Thoracic aorta (tissue), 2 donors: ENCODE data around the gene LPA. TPM values are rescaled to one million over a fixed set of nuclear protein-coding genes. Genes with fewer than 3 reads are reported as not detected.
"Not testable (repeated sequence)": the region's sequence is repeated elsewhere in the genome, so short reads cannot be mapped to it uniquely, and the experiment has no call there.

Experiments used
- ATAC-seq: fragments of 150-250 bp; one replicate; pipeline ENCODE4 v1.8.0; 2017; ENCODE audit warnings: low read depth; ENCODE audit not compliant: insufficient number of reproducible peaks, low FRiP score
- DNase-seq: peaks from one replicate; pipeline ENCODE4 v3.0.0-alpha.2; 2020; ENCODE audit warnings: low spot score
- H3K27ac ChIP-seq, 2 donors: fragments of 200-600 bp; sonication (generic); 1 replicate in 1 of 2; 2 replicates in 1 of 2; pipeline ENCODE4 v1.5.1; 2016; ENCODE audit warnings: mild to moderate bottlenecking in 2 of 2, moderate library complexity in 2 of 2
- H3K27me3 ChIP-seq: fragments of 200-600 bp; sonication (generic); replicated peaks from 2 replicates; pipeline ENCODE4 v1.6.0; 2016; ENCODE audit warnings: mild to moderate bottlenecking; ENCODE audit not compliant: insufficient read depth
- H3K36me3 ChIP-seq: fragments of 200-600 bp; sonication (generic); one replicate; pipeline ENCODE4 v1.5.1; 2016
- H3K4me1 ChIP-seq, 2 donors: fragments of 200-600 bp; sonication (generic); 1 replicate in 1 of 2; 2 replicates in 1 of 2; pipeline versions ENCODE4 v1.5.1 to v1.6.0; 2016; ENCODE audit warnings: low read depth in 2 of 2, mild to moderate bottlenecking in 1 of 2; ENCODE audit not compliant: control insufficient read depth in 1 of 2
- H3K4me3 ChIP-seq: fragments of 200-600 bp; sonication (generic); 2 replicates; pipeline ENCODE4 v1.5.1; 2016; ENCODE audit warnings: mild to moderate bottlenecking
- H3K9me3 ChIP-seq: fragments of 200-600 bp; sonication (generic); 2 replicates; pipeline ENCODE4 v1.5.1; 2016
- CTCF ChIP-seq: fragments of 200-600 bp; sonication (generic); IDR thresholded peaks from one replicate; pipeline ENCODE4 v1.5.1; 2019; ENCODE audit warnings: antibody characterized with exemption
- total RNA-seq, 2 donors: library from RNA; depleted of rRNA; stranded (reverse); fragments of >200 nt; gene quantifications; one replicate each; pipeline versions ENCODE4 v1.1.0 to v1.2.3, GENCODE V29; 2016

Gene LPA
- total RNA-seq = not detected

GRCh38 chr6:160664198-160664597, at the start of gene LPA:
TSS of gene LPA (minus strand) at chr6:160664275. CDS start at chr6:160664214, 61 bp downstream.
- not testable (repeated sequence) for ATAC-seq, H3K36me3 ChIP-seq, DNase-seq, H3K9me3 ChIP-seq, H3K4me1 ChIP-seq, H3K4me3 ChIP-seq, H3K27me3 ChIP-seq, H3K27ac ChIP-seq

GRCh38 chr6:160708993-160709392, 44.9 kb upstream of the LPA start:
- not testable (repeated sequence) for H3K4me1 ChIP-seq, H3K4me3 ChIP-seq, DNase-seq, H3K27me3 ChIP-seq, H3K9me3 ChIP-seq, H3K36me3 ChIP-seq, H3K27ac ChIP-seq, ATAC-seq

- H3K27me3 ChIP-seq, DNase-seq, H3K4me1 ChIP-seq, H3K4me3 ChIP-seq, H3K27ac ChIP-seq, ATAC-seq, H3K9me3 ChIP-seq, H3K36me3 ChIP-seq: not testable (repeated sequence)
These were observed 40.6 kb upstream of the LPA start for GRCh38 chr6:160704688-160705087.

GRCh38 chr6:160701918-160702680, 38.0 kb upstream of the LPA start, which contains the start of gene PLG:
TSS of gene PLG (plus strand) at chr6:160702244. CDS start at chr6:160702305, 61 bp downstream.
- ATAC-seq, H3K4me3 ChIP-seq, H3K4me1 ChIP-seq, H3K27ac ChIP-seq, DNase-seq, H3K36me3 ChIP-seq, H3K9me3 ChIP-seq, H3K27me3 ChIP-seq: not testable (repeated sequence)

GRCh38 chr6:160697826-160698225, 33.8 kb upstream of the LPA start:
- no peak overlapping the region for H3K27ac ChIP-seq

GRCh38 chr6:160696884-160697283, 32.8 kb upstream of the LPA start:
- H3K27me3 ChIP-seq, H3K4me3 ChIP-seq, ATAC-seq, H3K9me3 ChIP-seq, H3K27ac ChIP-seq, H3K4me1 ChIP-seq, H3K36me3 ChIP-seq, DNase-seq: not testable (repeated sequence)

More at GRCh38 chr6:160697826-160698225, 33.8 kb upstream of the LPA start:
- Histone ChIP-seq H3K4me1 (no peaks in the 10 kb centered on the region), H3K36me3 (no peaks in the 10 kb centered on the region), H3K27me3 (no peaks in the 10 kb centered on the region), H3K9me3 (no peaks in the 10 kb centered on the region), H3K4me3 (no peak overlapping the region)
- ATAC-seq (no peak), DNase-seq (no peak)
- no peak for TF ChIP-seq CTCF

- not testable (repeated sequence) for H3K36me3 ChIP-seq, H3K9me3 ChIP-seq, DNase-seq, H3K4me3 ChIP-seq, H3K27me3 ChIP-seq, ATAC-seq, H3K27ac ChIP-seq, H3K4me1 ChIP-seq
These were observed 31.5 kb upstream of the LPA start for GRCh38 chr6:160695622-160696021.

GRCh38 chr6:160695025-160695424, 30.9 kb upstream of the LPA start:
- not testable (repeated sequence) for H3K4me1 ChIP-seq, H3K27me3 ChIP-seq, H3K36me3 ChIP-seq, ATAC-seq, H3K27ac ChIP-seq, H3K4me3 ChIP-seq, H3K9me3 ChIP-seq, DNase-seq
